Measurements from ENCODE around the gene NRG4.
"Not testable (repeated sequence)": the region's sequence is repeated elsewhere in the genome, so short reads cannot be mapped to it uniquely, and the experiment has no call there.

Gene NRG4

DNA sequence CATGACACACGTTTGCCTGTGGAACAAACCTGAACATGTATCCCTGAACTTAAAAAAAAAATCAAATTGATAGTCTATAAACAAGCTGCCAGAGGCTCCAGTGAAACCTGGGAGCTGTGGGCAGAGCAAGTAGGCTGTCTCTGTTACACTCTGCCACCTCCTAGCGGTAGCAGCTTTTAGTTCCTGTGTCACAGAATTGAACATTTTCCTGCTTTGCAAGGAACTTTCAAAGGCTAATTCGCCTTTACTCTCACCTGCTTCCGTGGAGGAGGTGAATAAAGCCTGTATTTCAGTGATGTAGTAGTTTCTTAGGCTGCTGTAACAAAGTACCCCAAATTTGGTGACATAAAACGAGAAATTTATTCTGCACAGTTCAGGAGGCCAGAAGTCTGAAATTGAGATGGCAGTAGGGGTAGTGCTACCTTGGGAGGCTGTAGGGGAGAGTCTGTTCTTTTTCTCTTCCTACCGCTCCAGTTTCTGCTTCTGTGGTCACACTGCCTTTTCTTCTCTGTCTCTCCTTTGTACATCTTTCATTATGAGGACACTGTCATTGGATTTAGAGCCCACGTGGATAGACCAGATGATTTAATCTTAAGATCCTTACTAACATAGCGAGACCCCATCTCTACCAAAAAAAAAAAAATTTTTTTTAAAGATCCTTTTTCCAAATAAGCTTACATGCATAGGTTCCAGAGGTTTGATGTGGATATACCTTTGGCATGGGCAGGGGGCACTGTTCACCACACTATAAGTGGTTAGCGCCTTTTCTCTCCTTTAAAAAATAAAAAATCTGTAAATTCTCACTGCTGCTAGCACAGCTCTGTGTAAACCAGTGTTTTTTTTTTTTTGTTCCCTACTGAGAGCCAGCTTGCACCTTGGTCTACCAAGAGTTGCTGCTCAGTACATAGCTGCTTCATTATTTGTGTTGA is 83.3 kb downstream of the NRG4 start:
- FAIRE-seq (no peak), DNase-seq (ENCODE audit: low spot score) (no peak)

DNA sequence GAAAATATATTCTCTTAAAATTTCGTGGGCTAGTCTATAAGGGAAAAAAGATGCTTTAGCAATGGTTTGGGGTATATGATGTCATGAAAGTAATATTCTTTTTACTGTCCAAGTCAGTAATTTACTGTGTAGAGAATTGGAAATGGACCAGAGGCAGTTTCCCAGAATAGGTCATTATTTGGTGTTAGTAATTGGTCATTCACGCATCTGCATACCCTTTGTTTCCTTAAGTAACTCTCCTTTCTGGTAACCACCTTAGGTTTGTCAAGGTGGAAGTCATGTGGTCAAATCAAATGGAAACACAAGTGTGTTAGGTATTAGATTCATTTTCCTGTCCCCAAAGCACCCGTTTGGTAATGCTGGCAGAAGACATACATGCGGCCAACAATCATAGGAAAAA is 84.6 kb downstream of the NRG4 start:
- FAIRE-seq, result no peak
- no peak for DNase-seq (ENCODE audit: low spot score)

DNA sequence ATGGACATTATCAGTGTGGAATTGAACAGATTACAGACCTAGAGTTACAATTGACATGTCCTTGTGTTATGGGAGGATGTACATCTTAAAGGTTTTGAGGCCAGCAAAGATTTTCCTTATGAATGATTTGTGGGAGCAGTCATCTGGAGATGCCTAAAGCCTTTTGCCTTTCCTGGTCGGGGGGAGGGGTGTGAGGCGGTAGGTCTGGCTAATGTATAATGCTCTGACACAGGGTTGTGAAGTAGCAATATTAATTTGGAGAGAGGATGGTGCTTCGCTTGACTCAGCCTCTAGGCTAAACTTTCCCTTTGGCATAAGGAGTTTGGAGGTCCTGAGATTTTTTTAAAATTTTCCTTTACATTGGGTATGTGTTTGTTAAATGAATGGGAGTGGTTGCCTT is 85.3 kb downstream of the NRG4 start:
- FAIRE-seq (no peak), DNase-seq (ENCODE audit: low spot score) (no peak)

DNA sequence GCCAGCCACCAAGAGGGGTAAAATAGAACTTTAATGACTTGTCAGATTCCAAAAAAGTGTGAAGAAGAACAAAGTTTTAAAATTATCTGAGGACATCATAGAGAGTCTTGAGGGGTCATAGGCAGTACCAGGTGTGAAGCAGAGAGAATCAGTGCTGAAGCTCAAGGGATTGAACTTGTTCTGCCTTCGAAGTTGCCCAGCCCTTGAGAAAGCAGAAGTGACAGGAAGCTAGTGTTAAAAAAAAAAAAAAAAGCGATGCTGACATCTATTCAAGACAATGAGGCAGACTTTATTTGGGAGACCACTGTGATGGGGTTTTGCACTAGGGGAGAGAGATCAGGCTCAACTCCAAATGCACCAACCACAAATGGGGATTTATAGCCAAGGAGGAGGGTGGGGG is 86.8 kb downstream of the NRG4 start:
- no peak for DNase-seq (ENCODE audit: low spot score)
- FAIRE-seq, result no peak

DNA sequence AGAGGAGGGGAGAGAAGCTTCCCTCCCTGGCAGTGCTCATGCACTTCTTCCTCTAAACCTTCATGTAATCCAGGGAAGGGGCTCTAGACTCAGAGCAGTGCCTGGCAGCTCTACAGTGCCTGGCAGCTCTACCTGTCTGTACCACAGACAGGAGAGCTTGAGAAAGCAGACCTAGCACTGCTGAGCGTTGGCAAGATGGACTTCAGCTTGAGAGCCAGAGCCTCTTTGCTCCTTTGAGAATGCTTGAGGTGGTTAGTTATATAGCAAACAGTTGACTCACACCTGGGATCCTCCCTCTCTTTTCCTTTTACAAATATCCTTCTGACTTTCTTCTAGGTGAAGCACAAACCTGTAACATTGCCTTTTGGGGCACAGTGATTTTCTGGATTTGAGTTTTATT is 87.6 kb downstream of the NRG4 start:
- no peak for DNase-seq (ENCODE audit: low spot score)
- FAIRE-seq, result no peak

DNA sequence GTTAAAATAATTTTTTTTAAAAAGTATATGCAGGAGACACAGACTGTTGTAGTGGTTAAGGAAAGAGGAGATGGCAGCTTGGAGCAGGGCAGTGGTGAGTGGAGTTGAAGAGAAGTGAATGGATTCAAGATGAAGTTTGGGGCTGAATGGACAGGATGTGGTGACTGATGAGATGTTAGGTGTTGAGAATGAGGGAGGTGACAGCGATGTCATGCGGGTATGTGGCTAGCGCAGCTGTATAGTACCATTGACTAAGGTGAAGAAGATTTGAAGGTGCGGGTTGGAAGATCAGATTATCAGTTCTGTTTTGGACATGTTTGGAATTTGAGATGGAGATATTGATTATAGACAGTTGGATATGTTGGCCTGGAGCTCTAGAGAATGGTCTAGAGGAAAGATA is 88.5 kb downstream of the NRG4 start:
- no peak for FAIRE-seq
- no peak for DNase-seq (ENCODE audit: low spot score)

DNA sequence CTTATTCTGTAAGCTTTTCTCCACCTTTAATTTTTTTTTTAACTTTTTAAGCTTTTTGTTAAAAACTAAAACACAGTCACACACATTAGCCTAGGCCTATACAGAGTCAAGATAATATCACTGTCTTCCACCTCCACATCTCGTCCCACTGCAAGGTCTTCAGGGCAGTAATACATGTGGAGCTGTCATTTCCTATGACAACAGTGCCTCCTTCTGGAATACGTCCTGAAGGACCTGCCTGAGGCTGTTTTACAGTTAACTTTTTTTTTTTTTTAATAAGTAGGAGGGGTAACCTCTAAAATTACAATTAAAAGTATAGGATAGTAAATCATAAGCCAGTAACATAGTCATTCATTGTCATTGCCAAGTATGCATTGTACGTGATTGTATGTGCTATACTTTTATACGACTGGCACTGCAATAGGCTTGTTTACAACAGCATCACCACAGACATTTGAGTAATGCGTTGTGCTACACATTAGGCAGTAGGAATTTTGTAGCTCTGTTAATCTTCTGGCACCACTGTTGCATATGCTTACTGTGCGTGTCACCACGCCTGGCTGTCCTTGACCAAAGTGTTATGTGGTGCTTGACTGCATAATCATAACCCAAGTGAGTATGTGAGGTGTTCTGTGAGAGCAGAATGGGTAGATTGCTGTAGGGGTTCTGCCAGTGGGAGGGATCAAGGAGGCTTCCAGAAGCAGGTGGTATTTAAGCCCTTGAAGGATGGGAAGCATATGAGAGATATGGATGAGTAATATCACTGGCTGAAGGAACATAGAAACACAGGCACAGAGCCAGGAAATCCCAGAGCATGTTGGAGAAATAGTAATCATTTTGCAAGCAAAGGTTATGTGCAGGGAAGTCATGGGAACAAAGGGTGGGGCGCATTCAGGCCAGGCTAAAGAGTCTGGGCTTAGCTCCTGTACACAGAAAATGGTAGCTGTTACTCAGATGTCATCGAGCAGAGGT is 90.2 kb downstream of the NRG4 start:
- FAIRE-seq (no peak), DNase-seq (ENCODE audit: low spot score) (no peak)

DNA sequence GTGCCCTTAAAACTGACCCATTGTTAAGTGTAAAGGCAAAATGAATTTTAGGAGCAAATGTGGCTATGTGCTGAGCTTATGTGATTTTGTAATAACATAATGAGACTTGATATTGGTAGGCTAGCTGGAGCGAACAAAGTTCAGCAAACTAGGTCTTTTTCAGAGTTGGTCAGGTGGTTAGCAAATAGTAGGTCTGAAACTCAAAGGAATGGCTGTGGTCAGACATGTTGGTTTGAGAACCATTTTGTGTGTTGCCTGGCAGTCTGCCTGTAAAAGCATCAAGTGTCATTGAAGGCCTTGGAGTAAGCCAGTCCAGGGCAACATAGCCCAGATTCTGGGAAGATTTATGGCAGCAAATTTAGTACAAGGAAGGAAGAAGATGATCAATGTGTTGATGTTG is 92.1 kb downstream of the NRG4 start:
- FAIRE-seq (no peak), DNase-seq (ENCODE audit: low spot score) (no peak)

DNA sequence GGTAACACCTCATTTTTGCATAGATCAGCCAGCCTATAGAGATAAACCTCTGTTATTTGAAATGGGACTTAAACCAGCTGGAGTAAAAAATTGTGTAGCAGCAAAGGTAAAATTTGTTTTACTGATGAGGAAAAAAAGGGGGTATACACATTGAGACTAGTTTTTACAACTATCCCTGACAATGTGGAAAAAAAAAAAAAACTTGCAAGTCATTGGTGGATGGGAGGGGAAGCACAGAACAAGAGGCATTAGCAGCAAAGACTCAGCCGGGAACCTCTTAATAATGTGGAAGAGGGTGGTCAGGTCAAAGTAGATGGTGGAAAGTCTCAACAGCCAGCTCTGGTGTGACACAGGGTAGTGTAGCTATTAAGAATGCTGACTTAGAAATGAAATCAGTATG is 94.1 kb downstream of the NRG4 start:
- DNase-seq (ENCODE audit: low spot score) (no peak), FAIRE-seq (no peak)

DNA sequence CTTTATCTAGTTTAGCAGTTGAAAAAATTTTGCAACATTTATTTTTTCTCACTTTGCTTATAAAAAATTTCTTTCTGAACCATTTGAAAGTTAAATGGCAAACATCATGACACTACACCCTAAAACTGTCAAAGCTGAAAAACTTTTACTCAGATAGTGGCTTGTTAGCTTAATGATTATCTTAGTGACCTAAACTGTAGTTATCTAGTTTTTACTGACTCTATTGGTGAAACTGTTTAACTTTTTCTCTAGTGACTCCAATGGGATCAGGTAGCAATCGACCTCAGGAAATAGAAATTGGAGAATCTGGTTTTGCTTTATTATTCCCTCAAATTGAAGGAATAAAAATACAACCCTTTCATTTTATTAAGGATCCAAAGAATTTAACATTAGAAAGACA is 95.2 kb downstream of the NRG4 start:
- DNase-seq (ENCODE audit: low spot score), result no peak
- FAIRE-seq, result peak; percentile 11

DNA sequence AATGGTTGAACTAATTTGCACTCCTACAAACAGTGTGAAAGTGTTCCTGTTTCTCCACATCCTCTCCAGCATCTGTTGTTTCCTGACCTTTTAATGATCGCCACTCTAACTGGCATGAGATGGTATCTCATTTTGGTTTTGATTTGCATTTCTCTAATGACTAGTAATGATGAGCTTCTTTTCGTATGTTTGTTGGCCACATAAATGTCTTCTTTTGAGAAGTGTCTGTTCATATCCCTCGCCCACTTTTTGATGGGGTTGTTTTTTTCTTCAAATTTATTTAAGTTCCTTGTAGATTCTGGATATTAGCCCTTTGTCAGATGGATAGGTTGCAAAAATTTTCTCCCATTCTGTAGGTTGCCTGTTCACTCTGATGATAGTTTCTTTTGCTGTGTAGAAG is 101.9 kb downstream of the NRG4 start:
- DNase-seq (ENCODE audit: low spot score); FAIRE-seq: not testable (repeated sequence)

DNA sequence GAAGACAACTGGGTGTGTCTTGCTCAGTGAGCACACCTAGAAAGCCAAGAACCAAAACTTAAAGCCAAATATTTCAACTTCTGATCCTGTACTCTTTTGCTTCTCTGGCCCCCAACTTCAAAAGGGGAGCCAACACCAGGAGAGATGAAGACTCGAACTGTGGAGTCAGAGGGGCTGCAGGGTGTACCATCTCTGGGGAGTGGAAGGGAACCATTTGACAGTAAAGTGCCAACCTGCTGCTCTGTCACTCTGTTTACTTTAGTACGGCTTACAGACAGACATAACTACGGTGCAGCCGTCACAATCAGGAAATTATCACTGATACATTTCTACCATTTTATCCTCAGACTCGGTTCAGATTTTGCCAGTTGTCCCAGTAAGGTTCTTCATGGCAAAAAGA is 107.0 kb downstream of the NRG4 start:
- FAIRE-seq, result no peak

DNA sequence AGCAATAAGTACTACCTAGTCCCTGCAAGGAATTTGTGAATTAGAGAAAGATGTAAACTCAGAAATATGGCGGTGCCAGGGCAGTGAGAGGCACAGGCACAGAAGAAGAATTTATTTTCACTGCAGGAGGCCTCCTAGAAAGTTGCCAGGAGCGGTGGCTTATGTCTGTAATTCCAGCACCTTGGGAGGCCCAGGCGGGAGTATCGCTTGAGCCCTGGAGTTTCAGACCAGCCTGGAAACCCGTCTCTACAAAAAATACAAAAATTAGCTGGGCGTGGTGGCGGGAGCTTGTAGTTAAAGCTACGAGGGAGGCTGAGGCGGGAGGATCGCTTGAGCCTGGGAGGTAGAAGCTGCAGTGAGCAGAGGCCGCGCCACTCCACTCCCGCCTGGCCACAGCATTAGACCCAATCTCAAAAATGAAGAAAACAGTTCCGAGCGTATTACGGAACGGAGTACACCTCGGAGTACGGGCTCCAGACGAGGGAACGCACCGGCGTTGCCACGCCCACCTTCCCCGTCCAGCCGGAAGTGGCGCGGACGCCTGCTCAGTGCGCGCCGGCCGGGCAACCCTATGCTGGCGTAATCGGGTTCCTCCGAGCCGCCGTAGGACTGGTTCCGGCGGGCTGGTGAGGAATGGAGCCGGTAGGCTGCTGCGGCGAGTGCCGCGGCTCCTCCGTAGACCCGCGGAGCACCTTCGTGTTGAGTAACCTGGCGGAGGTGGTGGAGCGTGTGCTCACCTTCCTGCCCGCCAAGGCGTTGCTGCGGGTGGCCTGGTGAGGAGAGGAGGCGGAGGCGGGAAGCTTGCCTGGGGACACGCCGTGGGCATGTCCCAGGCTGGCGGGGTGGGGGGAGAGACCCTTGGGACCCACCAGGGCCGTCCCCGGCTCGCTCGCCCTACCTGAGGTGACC is 108.6 kb downstream of the NRG4 start, which contains the start of gene FBXO22:
Gene FBXO22, plus strand, starts transcription at position 548 of the 909 bp plus-strand sequence. Its CDS starts 86 bp downstream, at position 634.
- FAIRE-seq, result no peak
- DNase-seq (ENCODE audit: low spot score), result peak; percentile 78

More for the DNA sequence above, 107.0 kb downstream of the NRG4 start:
- DNase-seq (ENCODE audit: low spot score), result no peak

DNA sequence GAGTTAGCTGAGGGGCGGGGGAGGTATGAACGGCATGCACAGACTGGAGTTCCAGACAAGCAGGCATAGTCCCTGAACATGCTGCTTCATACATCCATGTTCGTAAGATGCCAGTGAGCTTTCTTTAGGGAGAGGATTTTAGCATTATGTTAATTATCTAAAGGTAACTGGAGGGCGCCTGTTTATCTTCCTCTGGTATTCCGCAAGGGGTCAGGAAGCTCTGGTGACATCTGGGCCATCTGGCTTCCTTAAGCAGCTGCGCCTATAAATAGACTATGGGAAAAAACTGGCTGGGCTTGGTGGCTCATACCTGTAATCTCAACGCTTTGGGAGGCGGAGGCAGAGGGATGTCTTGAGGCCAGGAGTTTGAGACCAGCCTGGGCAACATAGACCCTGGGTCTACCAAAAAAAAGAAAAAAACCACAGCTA is 110.1 kb downstream of the NRG4 start:
- DNase-seq (ENCODE audit: low spot score) (no peak), FAIRE-seq (no peak)

DNA sequence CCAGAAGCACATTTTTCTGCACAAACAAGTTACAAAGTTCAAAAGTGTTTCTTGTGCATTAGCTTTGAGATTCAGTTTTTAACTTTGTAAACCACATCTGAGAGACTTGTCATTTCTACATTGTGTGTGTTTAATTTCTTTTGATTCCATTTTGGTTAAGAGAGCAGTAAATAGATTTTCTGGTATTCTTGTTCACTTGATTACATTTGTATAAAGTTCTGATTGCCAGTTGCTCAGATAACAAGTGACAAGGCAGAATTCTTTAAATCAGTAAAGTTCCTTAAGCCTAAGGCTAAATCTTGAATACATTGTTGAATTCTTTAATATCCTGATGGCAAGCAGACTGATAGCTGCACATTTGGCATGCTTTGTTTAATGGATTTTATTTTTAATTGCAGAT is 111.6 kb downstream of the NRG4 start:
- no peak for FAIRE-seq

DNA sequence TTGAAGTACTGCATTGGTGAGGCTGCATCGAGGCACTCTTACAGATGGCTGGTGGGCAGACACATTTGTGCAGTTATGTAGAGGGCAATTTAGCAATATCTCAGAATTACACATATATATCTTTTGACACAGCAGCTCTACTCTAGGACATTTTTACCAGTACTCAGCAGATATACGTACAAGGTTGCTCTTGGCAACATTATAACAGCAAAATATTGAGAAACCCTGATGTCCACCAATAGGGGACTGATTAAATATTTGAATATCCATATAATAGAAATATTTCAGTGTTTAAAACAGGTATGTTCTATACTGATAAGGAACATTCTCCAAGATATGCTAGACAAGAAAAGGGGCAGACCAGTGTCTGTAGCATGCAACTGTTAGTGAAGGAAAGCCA is 116.5 kb downstream of the NRG4 start:
- no peak for DNase-seq (ENCODE audit: low spot score)
- FAIRE-seq, result no peak

More for the DNA sequence above, 111.6 kb downstream of the NRG4 start:
- no peak for DNase-seq (ENCODE audit: low spot score)

DNA sequence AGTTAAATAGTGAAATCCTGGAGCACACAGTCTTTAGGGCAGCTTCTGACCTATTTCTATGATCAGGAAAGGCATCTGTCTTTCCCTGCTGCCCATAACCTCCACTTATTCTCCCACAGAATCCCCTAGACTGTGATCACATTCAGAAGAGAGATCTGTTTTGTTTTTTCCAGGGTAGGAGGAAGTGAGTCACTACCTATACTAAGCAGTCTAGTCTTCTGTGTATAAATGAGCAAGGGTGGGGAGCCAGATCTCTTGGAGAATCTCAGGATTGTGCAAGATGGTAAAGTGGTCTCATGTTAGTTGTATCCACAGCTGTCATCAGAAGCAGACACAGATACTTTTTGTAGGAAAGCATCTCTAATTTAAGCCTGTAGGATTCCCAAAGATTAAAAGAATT is 120.3 kb downstream of the NRG4 start:
- DNase-seq (ENCODE audit: low spot score) (peak; percentile 52), FAIRE-seq (peak; percentile 68)

Measured in RCC 7860 (cell line).